Measurements from ENCODE around the gene LARP4B. TPM values are rescaled to one million over a fixed set of nuclear protein-coding genes. Genes with fewer than 3 reads are reported as not detected.
"Not testable (repeated sequence)": the region's sequence is repeated elsewhere in the genome, so short reads cannot be mapped to it uniquely, and the experiment has no call there.

Gene LARP4B
- total and polyA plus RNA-seq, 2 experiments from 2014 or later = 18.3 to 52.3 TPM

DNA sequence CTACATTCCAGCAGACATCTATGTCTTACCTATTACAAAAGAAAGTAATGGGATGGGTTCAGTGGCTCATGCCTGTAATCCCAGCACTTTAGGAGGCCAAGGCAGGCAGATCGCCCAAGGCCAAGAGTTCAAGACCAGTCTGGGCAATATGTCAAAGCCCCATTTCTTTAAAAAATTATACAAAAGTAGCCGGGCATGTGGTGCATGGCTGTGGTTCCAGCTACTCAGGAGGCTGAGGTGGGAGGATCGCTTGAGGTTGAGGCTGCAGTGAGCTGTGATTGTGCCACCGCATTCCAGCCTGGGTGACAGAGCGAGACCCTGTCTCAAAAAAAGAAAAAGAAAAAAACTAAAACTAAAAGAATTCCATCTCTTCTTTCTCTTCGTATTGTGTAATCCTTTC, 2.7 kb upstream of the LARP4B start:
- H3K9me2 ChIP-seq (ENCODE audit: insufficient read depth); H3K27ac Mint-ChIP-seq; H3K4me2 ChIP-seq; H3K4me1 ChIP-seq (ENCODE audit: insufficient read depth); H3K4me3 Mint-ChIP-seq; H3K4me3 ChIP-seq; H2AFZ ChIP-seq; H3K27me3 Mint-ChIP-seq (ENCODE audit: insufficient read depth, low read depth, poor library complexity); H3K27ac ChIP-seq (ENCODE audit: low read depth); H3K9me3 Mint-ChIP-seq; H3K27me3 ChIP-seq (ENCODE audit: insufficient read depth); H3K36me3 ChIP-seq (ENCODE audit: insufficient read depth); DNase-seq (ENCODE audit: low spot score); H3K36me3 Mint-ChIP-seq (ENCODE audit: low read depth); ATAC-seq: not testable (repeated sequence)
- H3F3A ChIP-seq (replicated peaks; ENCODE audit: low read depth) = peaks cover 13% of the 10 kb centered on the region
- H3K4me1 Mint-ChIP-seq = peaks cover 18% of the 10 kb centered on the region
- peaks cover 14% of the 10 kb centered on the region for H4K20me1 ChIP-seq (replicated peaks; ENCODE audit: insufficient read depth)
- H3K79me2 ChIP-seq (replicated peaks; ENCODE audit: insufficient read depth) = peaks cover 15% of the 10 kb centered on the region

DNA sequence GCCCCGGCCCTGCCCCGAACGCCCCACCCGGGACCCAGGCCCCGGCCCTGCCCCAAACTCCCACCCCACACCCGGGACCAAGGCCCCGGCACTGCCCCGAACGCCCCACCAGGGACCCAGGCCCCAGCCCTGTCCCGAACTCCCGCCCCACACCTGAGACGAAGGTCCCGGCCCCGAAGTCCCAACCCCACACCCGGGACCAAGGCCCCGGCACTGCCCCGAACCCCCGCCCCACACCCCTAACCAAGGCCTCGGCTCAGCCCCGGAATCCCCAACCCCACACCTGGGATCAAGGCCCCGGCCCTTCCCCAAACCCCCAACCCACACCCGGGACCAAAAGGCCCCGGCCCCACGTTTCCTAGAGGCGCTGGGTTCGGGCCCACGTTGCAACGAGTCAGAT, 1.1 kb upstream of the LARP4B start:
- Histone ChIP-seq H3K27ac (ENCODE audit: low read depth) (0 out of 2 replicates have a peak overlapping the region, but pooled peaks have one; percentile 69), H2AFZ (peak overlapping the region; percentile 43), H3K4me1 (ENCODE audit: insufficient read depth) (peaks cover 23% of the 10 kb centered on the region), H3K4me3 (no peak overlapping the region), H4K20me1 (replicated peaks; ENCODE audit: insufficient read depth) (peaks cover 22% of the 10 kb centered on the region), H3K27me3 (ENCODE audit: insufficient read depth) (no peaks in the 10 kb centered on the region), H3K4me2 (no peak overlapping the region), H3K79me2 (replicated peaks; ENCODE audit: insufficient read depth) (peaks cover 31% of the 10 kb centered on the region), H3F3A (replicated peaks; ENCODE audit: low read depth) (peaks cover 13% of the 10 kb centered on the region), H3K36me3 (ENCODE audit: insufficient read depth) (no peaks in the 10 kb centered on the region), H3K9me2 (ENCODE audit: insufficient read depth) (no peaks in the 10 kb centered on the region)
- DNase-seq (ENCODE audit: low spot score) (peak; percentile 47), ATAC-seq (peak; percentile 7)
- TF ChIP-seq NANOG (IDR thresholded peaks at IDR 0.05; ENCODE audit: borderline replicate concordance) (no peak), EZH2phosphoT487 (IDR thresholded peaks at IDR 0.05; ENCODE audit: unreplicated experiment) (no peak), CREB1 (CRISPR knock-in tag; IDR thresholded peaks at IDR 0.05; ENCODE audit: low read depth) (no peak)
- Mint-ChIP-seq H3K4me3 (peak overlapping the region; percentile 55), H3K4me1 (peaks cover 30% of the 10 kb centered on the region), H3K27ac (no peak overlapping the region; the same call in 1 of the 2 replicates), H3K36me3 (ENCODE audit: low read depth) (peaks cover 2% of the 10 kb centered on the region; the same call in 2 of the 3 replicates), H3K9me3 (no peaks in the 10 kb centered on the region), H3K27me3 (ENCODE audit: insufficient read depth, low read depth, poor library complexity) (peaks cover 5% of the 10 kb centered on the region)

- Histone ChIP-seq H3K9me2 (ENCODE audit: insufficient read depth) (no peaks in the 10 kb centered on the region), H3K79me2 (replicated peaks; ENCODE audit: insufficient read depth) (peaks cover 49% of the 10 kb centered on the region), H4K20me1 (replicated peaks; ENCODE audit: insufficient read depth) (peaks cover 38% of the 10 kb centered on the region)
- TF ChIP-seq ETS1 (IDR thresholded peaks at IDR 0.05) (no peak), STAT1 (IDR thresholded peaks at IDR 0.05; ENCODE audit: unreplicated experiment) (no peak), POLR2AphosphoS5 (IDR thresholded peaks at IDR 0.05; ENCODE audit: low read depth) (no peak), ZNF114 (CRISPR knock-in tag; IDR thresholded peaks at IDR 0.05) (no peak), EZH2 (IDR thresholded peaks at IDR 0.05; ENCODE audit: low read depth, unreplicated experiment) (no peak), EZH2phosphoT487 (IDR thresholded peaks at IDR 0.05; ENCODE audit: unreplicated experiment) (no peak), ZNF331 (CRISPR knock-in tag; IDR thresholded peaks at IDR 0.05; ENCODE audit: low read depth) (no peak)
- TF ChIP-seq, protein P1, sequence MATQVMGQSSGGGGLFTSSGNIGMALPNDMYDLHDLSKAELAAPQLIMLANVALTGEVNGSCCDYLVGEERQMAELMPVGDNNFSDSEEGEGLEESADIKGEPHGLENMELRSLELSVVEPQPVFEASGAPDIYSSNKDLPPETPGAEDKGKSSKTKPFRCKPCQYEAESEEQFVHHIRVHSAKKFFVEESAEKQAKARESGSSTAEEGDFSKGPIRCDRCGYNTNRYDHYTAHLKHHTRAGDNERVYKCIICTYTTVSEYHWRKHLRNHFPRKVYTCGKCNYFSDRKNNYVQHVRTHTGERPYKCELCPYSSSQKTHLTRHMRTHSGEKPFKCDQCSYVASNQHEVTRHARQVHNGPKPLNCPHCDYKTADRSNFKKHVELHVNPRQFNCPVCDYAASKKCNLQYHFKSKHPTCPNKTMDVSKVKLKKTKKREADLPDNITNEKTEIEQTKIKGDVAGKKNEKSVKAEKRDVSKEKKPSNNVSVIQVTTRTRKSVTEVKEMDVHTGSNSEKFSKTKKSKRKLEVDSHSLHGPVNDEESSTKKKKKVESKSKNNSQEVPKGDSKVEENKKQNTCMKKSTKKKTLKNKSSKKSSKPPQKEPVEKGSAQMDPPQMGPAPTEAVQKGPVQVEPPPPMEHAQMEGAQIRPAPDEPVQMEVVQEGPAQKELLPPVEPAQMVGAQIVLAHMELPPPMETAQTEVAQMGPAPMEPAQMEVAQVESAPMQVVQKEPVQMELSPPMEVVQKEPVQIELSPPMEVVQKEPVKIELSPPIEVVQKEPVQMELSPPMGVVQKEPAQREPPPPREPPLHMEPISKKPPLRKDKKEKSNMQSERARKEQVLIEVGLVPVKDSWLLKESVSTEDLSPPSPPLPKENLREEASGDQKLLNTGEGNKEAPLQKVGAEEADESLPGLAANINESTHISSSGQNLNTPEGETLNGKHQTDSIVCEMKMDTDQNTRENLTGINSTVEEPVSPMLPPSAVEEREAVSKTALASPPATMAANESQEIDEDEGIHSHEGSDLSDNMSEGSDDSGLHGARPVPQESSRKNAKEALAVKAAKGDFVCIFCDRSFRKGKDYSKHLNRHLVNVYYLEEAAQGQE (IDR thresholded peaks at IDR 0.05; ENCODE audit: unreplicated experiment) = no peak
- TF ChIP-seq, protein P2, sequence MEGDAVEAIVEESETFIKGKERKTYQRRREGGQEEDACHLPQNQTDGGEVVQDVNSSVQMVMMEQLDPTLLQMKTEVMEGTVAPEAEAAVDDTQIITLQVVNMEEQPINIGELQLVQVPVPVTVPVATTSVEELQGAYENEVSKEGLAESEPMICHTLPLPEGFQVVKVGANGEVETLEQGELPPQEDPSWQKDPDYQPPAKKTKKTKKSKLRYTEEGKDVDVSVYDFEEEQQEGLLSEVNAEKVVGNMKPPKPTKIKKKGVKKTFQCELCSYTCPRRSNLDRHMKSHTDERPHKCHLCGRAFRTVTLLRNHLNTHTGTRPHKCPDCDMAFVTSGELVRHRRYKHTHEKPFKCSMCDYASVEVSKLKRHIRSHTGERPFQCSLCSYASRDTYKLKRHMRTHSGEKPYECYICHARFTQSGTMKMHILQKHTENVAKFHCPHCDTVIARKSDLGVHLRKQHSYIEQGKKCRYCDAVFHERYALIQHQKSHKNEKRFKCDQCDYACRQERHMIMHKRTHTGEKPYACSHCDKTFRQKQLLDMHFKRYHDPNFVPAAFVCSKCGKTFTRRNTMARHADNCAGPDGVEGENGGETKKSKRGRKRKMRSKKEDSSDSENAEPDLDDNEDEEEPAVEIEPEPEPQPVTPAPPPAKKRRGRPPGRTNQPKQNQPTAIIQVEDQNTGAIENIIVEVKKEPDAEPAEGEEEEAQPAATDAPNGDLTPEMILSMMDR (conservative IDR thresholded peaks at IDR 0.05; ENCODE audit: low read depth in 2 of 2) = no peak
Observed at GRCh38 chr10:930625-931325, 730 bp downstream of the LARP4B start.

More at GRCh38 chr10:930625-931325, 730 bp downstream of the LARP4B start:
- Mint-ChIP-seq H3K27ac (peak overlapping the region; percentile 93), H3K4me1 (peaks cover 43% of the 10 kb centered on the region), H3K4me3 (peak overlapping the region; percentile 90), H3K36me3 (ENCODE audit: low read depth) (peaks cover 7% of the 10 kb centered on the region; the same call in 2 of the 3 replicates), H3K27me3 (ENCODE audit: insufficient read depth, low read depth, poor library complexity) (peaks cover 3% of the 10 kb centered on the region), H3K9me3 (no peaks in the 10 kb centered on the region)
- Histone ChIP-seq H3K4me1 (ENCODE audit: insufficient read depth) (peaks cover 34% of the 10 kb centered on the region), H3K4me2 (peak overlapping the region; percentile 95), H3F3A (replicated peaks; ENCODE audit: low read depth) (peaks cover 13% of the 10 kb centered on the region), H3K4me3 (peak overlapping the region; percentile 80), H2AFZ (no peak overlapping the region), H3K27ac (ENCODE audit: low read depth) (peak overlapping the region; percentile 87), H3K36me3 (ENCODE audit: insufficient read depth) (no peaks in the 10 kb centered on the region), H3K27me3 (ENCODE audit: insufficient read depth) (no peaks in the 10 kb centered on the region)
- ATAC-seq (peak; percentile 37), DNase-seq (ENCODE audit: low spot score) (peak; percentile 82)
